CMK (cell line): Measurements from ENCODE around the gene WDFY4.
"Not testable (repeated sequence)": the region's sequence is repeated elsewhere in the genome, so short reads cannot be mapped to it uniquely, and the experiment has no call there.

Source experiments
- DNase-seq: peaks from one replicate; pipeline ENCODE4 v3.0.0-alpha.2; 2010; ENCODE audit warnings: low read depth

The WDFY4 gene

GRCh38 chr10:48684792-48685623 is at the start of gene WDFY4:
Gene WDFY4, plus strand, starts transcription at chr10:48684873. Its CDS starts 24,860 bp downstream, at chr10:48709733.
- DNase-seq: peak; percentile 36

GRCh38 chr10:48634984-48635557 is 49.6 kb upstream of the WDFY4 start:
- DNase-seq: no peak

GRCh38 chr10:48636231-48636630 is 48.4 kb upstream of the WDFY4 start:
- no peak for DNase-seq

GRCh38 chr10:48636901-48637300 is 47.8 kb upstream of the WDFY4 start:
- no peak for DNase-seq

GRCh38 chr10:48638158-48638557 is 46.5 kb upstream of the WDFY4 start:
- DNase-seq: no peak

GRCh38 chr10:48638739-48639527 is 45.7 kb upstream of the WDFY4 start:
- no peak for DNase-seq

- no peak for DNase-seq
Observed at GRCh38 chr10:48639632-48640031, 45.0 kb upstream of the WDFY4 start.

GRCh38 chr10:48640326-48640725 is 44.3 kb upstream of the WDFY4 start:
- no peak for DNase-seq

- DNase-seq: not testable (repeated sequence)
Observed at GRCh38 chr10:48641099-48641690, 43.5 kb upstream of the WDFY4 start.

- DNase-seq: no peak
Observed at GRCh38 chr10:48645600-48645999, 39.1 kb upstream of the WDFY4 start.

- DNase-seq: not testable (repeated sequence)
Observed at GRCh38 chr10:48647073-48647472, 37.6 kb upstream of the WDFY4 start.

GRCh38 chr10:48648172-48648942 is 36.3 kb upstream of the WDFY4 start:
- DNase-seq: no peak

GRCh38 chr10:48649349-48649944 is 35.2 kb upstream of the WDFY4 start:
- no peak for DNase-seq

GRCh38 chr10:48651293-48651692 is 33.4 kb upstream of the WDFY4 start:
- no peak for DNase-seq

GRCh38 chr10:48651839-48652238 is 32.8 kb upstream of the WDFY4 start:
- DNase-seq: no peak

- DNase-seq: no peak
Observed at GRCh38 chr10:48652344-48652743, 32.3 kb upstream of the WDFY4 start.

- DNase-seq: no peak
Observed at GRCh38 chr10:48653347-48653746, 31.3 kb upstream of the WDFY4 start.

- DNase-seq: no peak
Observed at GRCh38 chr10:48653944-48654698, 30.6 kb upstream of the WDFY4 start.

- no peak for DNase-seq
Observed at GRCh38 chr10:48655411-48656240, 29.0 kb upstream of the WDFY4 start.
